Bone marrow (tissue), 2 donors: ENCODE measurements around the gene MROH2A.

Experiments
- DNase-seq, 2 donors: peaks; one replicate each; lab custom pipeline; 2025; lab: John Stamatoyannopoulos, UW

MROH2A gene

GRCh38 chr2:233818639-233819621 lies 40.8 kb downstream of the MROH2A start:
- DNase-seq: no peak

- no peak for DNase-seq
Measured at GRCh38 chr2:233819884-233820773, 42.0 kb downstream of the MROH2A start.

- DNase-seq: no peak
Measured at GRCh38 chr2:233820774-233821105, 42.6 kb downstream of the MROH2A start.

DNA sequence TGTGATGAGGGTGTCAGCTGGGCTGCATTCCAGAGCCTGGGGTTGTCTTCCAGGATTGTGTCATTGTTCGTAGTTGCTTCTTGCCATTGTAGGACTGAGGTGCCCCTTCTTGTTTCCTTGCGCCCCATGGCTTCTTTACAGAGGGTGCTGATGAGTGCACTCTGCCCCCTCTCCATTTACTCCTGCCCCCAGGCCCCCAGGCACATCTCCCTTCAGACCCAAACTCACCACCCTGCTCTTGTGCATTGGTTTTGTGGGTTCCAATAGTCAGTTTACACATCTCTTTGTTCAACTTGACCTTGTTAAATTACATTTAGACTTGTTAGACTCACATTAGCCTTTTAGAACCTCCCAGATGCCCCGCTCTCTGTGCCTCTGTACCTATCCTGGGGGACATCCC lies 43.1 kb downstream of the MROH2A start:
- DNase-seq: no peak

GRCh38 chr2:233821709-233822100 lies 43.6 kb downstream of the MROH2A start:
- DNase-seq: no peak

- DNase-seq: no peak
Measured at GRCh38 chr2:233822101-233822771, 44.1 kb downstream of the MROH2A start.

GRCh38 chr2:233822781-233823730 lies 44.9 kb downstream of the MROH2A start:
- DNase-seq: no peak

DNA sequence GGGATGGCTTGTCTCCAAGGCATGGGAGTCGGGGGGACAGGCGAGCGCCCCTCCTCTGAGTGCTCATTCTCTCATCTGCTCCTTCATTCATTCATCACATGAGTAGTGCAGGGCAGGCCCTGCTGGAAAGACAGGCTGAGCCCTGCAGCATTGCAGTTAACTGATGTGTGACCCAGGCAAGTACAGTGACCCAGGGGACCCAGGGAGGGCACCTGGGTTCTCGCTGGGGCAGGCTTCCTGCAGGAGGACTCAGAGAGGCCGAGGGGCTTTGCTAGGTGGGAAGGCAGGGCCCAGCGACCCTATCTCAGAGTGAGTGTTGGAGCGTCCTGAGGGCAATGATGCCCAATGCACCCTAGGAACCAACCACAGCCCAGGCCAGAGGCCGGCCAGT lies 45.6 kb downstream of the MROH2A start:
- no peak for DNase-seq

GRCh38 chr2:233824373-233824772 lies 46.2 kb downstream of the MROH2A start:
- DNase-seq: no peak

- no peak for DNase-seq
Measured at GRCh38 chr2:233828546-233829192, 50.5 kb downstream of the MROH2A start.

- no peak for DNase-seq
Measured at GRCh38 chr2:233829193-233830110, 51.3 kb downstream of the MROH2A start.

DNA sequence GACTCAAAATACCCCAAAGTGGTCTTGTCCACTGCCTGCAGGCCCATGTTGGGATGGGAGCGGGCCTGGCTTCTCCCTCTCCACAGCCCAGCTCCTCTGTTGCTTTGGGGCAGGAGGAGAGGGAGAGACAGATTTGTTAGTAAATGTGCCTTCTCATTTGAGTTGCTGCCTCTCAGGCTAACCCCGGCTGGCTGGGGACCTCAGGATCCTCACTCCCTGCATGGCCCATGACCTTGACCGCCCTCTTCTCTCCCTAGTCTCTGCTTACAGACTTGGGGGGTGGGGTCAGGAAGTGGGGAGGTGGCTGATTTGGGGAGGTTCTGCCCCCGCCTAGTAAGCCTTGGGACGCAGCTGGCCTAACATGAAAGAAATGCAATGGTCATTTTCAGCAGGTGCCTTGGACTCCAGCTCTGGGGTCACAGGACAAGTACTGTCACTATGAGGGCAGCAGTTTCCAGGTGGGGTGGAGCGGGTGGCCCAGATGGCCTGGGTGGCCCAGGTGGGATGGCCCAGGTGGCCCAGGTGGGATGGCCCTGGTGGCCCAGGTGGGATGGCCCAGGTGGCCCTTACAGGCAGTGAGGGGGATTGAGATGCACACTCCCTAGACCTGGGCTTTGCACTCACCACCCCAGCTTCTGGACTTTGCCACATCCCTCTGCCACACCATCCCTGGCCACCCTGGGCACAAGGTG lies 52.1 kb downstream of the MROH2A start:
- no peak for DNase-seq

DNA sequence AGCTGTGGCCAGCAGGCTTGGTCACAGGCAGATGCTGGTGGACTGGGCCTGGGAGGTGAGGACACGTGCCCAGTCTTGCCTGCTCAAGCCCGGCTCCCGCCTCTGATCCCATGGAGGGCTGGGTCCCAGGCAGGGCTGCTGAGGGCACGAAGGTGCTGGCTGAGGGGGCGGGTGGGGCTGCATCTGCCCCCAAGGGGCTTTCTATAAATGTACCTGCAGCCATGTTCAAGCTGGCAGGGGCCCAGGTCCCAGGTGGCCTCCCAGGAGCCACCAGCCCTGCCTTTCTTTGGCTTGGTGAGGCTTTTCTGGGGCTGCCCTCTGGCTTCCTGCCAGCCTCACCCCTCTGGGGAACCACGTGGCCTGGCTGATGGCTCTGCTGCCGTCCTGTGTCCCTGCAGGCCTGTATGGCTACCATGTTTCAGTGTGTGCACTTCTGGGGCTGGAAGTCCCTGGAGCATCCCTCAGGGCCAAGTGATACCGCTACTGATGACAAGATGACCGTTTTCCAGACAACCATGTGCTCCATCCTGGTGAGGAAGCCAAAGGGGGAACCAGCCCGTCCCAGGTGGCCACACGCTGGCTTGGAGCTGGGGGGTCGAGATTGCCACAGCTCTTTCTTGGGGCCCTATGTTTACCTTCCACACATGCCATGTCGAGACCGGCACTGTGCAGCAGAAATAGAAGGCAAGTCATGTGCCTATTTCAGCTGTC lies 53.0 kb downstream of the MROH2A start:
- DNase-seq: no peak

DNA sequence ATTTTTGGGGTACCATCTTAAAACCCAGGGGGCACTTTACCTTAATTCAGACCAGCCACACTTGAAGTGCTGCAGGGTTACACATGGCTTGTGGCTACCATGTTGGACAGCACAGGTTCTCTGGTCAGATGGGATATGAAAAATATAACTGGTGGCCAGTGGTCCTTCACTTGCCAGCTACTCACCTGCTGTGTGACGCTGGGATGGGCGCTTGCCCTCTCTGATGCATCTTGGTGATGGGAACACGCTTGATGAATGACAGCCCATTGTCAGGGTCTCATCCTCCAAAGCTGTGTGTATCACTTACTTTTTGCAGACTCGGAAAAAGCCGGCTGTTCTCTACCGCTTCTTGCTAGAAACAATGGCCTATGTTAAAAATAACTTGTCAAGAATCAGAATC lies 53.7 kb downstream of the MROH2A start:
- DNase-seq: no peak

DNA sequence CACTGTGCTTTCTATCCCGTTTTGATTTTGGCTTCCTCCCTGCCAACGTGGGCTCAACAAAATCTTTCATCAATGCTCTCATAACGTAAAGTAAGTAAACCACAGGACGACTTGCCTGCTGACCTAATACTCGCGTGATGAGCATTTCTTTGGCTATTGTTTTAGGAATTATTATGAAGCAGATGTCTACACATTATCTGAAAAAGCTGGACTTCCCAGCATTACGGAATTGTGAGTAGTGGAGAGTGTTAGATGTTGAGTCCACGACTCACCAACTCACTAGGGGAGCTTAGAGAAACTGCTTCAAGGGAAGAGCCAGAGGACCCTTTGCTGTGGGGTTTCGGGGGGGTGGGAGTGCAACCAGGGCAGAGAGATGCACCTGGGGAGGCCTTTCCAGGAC lies 54.3 kb downstream of the MROH2A start:
- no peak for DNase-seq

- DNase-seq: no peak
Measured at GRCh38 chr2:233832869-233833311, 54.8 kb downstream of the MROH2A start.

DNA sequence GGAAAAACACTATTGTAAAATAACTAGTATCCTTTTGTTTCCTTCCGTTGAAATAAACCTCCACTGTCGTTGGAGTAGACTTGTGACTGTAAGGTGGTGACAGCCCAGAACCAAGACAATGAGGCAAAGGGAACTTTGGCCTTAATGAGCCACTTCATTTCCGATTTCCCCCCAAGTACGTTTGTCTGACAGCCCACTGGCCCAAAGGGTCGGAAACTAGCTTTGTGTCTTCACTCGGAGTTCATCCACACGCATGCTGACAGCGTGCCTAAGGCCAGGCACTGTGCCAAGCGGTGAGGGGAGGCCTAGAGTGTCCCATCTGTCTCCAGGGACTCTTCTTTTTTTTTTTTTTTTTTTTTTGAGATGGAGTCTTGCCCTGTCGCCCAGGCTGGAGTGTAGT lies 55.2 kb downstream of the MROH2A start:
- no peak for DNase-seq
